8988T (cell line): ENCODE data around the gene GAN.

Experiments used
- DNase-seq: peaks from one replicate; pipeline ENCODE4 v3.0.0; 2011

GAN gene

GRCh38 chr16:81432937-81433557 is 118.3 kb downstream of the GAN start:
- no peak for DNase-seq

- no peak for DNase-seq
Measured at GRCh38 chr16:81435103-81435502, 120.3 kb downstream of the GAN start.

- DNase-seq = no peak
Measured at GRCh38 chr16:81435567-81435966, 120.8 kb downstream of the GAN start.

- DNase-seq = no peak
Measured at GRCh38 chr16:81436386-81436785, 121.6 kb downstream of the GAN start.

- no peak for DNase-seq
Measured at GRCh38 chr16:81437865-81438264, 123.1 kb downstream of the GAN start.
